DND-41 (cell line): ENCODE measurements around the gene NAT8L.

ENCODE experiments used
- ATAC-seq: fragments of 200-7000 bp; cut with Tn5 transposase; 3 replicates; pipeline ENCODE4 v1.9.1; 2021; ENCODE audit warnings: low read depth; ENCODE audit not compliant: insufficient read depth
- DNase-seq: peaks from one replicate; pipeline ENCODE4 v3.0.0-alpha.2; 2020
- H2AFZ ChIP-seq: 2 replicates; pipeline ENCODE4 v1.6.0; 2012; ENCODE audit warnings: low read depth, low read length
- H3K27ac ChIP-seq: 2 replicates; pipeline ENCODE4 v1.5.1; 2012; ENCODE audit warnings: low read length, inconsistent platforms
- H3K27me3 ChIP-seq: fragments of 200-600 bp; sonication (generic); 2 replicates; pipeline ENCODE4 v1.6.0; 2012; ENCODE audit warnings: low read length, mild to moderate bottlenecking, inconsistent platforms; ENCODE audit not compliant: insufficient read depth, poor library complexity
- H3K36me3 ChIP-seq: 2 replicates; pipeline ENCODE4 v1.5.1; 2012; ENCODE audit warnings: low read length, inconsistent platforms; ENCODE audit not compliant: insufficient read depth
- H3K4me1 ChIP-seq: 2 replicates; pipeline ENCODE4 v1.5.1; 2012; ENCODE audit warnings: mild to moderate bottlenecking, low read length; ENCODE audit not compliant: insufficient read depth
- H3K4me2 ChIP-seq: 2 replicates; pipeline ENCODE4 v1.6.0; 2012; ENCODE audit warnings: mild to moderate bottlenecking, moderate library complexity, low read length, inconsistent platforms; ENCODE audit not compliant: insufficient read depth
- H3K4me3 ChIP-seq, 2 experiments: fragments of 200-600 bp in 1 of 2; shearing (Covaris generic) in 1 of 2; 2 replicates each; pipeline ENCODE4 v1.5.1; 2012 to 2016; ENCODE audit warnings: inconsistent platforms in 2 of 2, low read length in 2 of 2, mild to moderate bottlenecking in 2 of 2, low read depth in 1 of 2, moderate library complexity in 1 of 2
- H3K79me2 ChIP-seq: 2 replicates; pipeline ENCODE4 v1.6.0; 2012; ENCODE audit warnings: low read length, inconsistent platforms; ENCODE audit not compliant: insufficient read depth
- H3K9ac ChIP-seq: 2 replicates; pipeline ENCODE4 v1.6.0; 2012; ENCODE audit warnings: low read depth, mild to moderate bottlenecking, inconsistent platforms, low read length, moderate library complexity
- H3K9me3 ChIP-seq: 2 replicates; pipeline ENCODE4 v1.5.1; 2012; ENCODE audit warnings: low read length, moderate library complexity, mild to moderate bottlenecking, inconsistent platforms; ENCODE audit not compliant: insufficient read depth, severe bottlenecking
- H4K20me1 ChIP-seq: 2 replicates; pipeline ENCODE4 v1.6.0; 2012; ENCODE audit warnings: low read length; ENCODE audit not compliant: insufficient read depth
- CTCF ChIP-seq: IDR thresholded peaks from 2 replicates; pipeline ENCODE4 v1.5.1; 2012; ENCODE audit warnings: borderline replicate concordance, low read length, moderate library complexity, mild to moderate bottlenecking; ENCODE audit not compliant: poor library complexity, severe bottlenecking; ENCODE audit errors: extremely low read depth
- EZH2 ChIP-seq: IDR thresholded peaks from 3 replicates; pipeline ENCODE4 v1.6.1; 2012; ENCODE audit warnings: borderline replicate concordance, low read depth, mild to moderate bottlenecking, moderate library complexity, low read length, inconsistent platforms; ENCODE audit not compliant: severe bottlenecking

NAT8L gene

GRCh38 chr4:2067446-2068197 is 8.5 kb downstream of the NAT8L start:
- H3K27me3 ChIP-seq, result no peaks in the 10 kb centered on the region
- H2AFZ ChIP-seq, result no peak overlapping the region
- no peak for ATAC-seq
- DNase-seq, result no peak
- no peak for TF ChIP-seq EZH2
- TF ChIP-seq CTCF, result no peak
- H3K4me1 ChIP-seq, result no peaks in the 10 kb centered on the region
- H4K20me1 ChIP-seq, result no peaks in the 10 kb centered on the region; the same call in 1 of the 2 replicates
- no peaks in the 10 kb centered on the region for H3K9me3 ChIP-seq
- no peak overlapping the region for H3K4me2 ChIP-seq
- H3K36me3 ChIP-seq, result no peaks in the 10 kb centered on the region
- no peak overlapping the region for H3K27ac ChIP-seq
- H3K79me2 ChIP-seq, result no peaks in the 10 kb centered on the region
- H3K9ac ChIP-seq, result no peak overlapping the region
- H3K4me3 ChIP-seq, result no peak overlapping the region

GRCh38 chr4:2068198-2068470 is 9.0 kb downstream of the NAT8L start:
- no peak for ATAC-seq

GRCh38 chr4:2068566-2068965 is 9.4 kb downstream of the NAT8L start:
- DNase-seq (no peak), ATAC-seq (no peak)
- TF ChIP-seq EZH2 (no peak), CTCF (no peak)
- Histone ChIP-seq H3K27me3 (no peaks in the 10 kb centered on the region), H4K20me1 (no peaks in the 10 kb centered on the region; the same call in 1 of the 2 replicates), H3K4me3 (no peak overlapping the region), H3K79me2 (no peaks in the 10 kb centered on the region), H2AFZ (no peak overlapping the region), H3K4me2 (no peak overlapping the region), H3K36me3 (no peaks in the 10 kb centered on the region), H3K4me1 (no peaks in the 10 kb centered on the region), H3K9ac (no peak overlapping the region), H3K9me3 (no peaks in the 10 kb centered on the region), H3K27ac (no peak overlapping the region)

More at GRCh38 chr4:2068198-2068470, 9.0 kb downstream of the NAT8L start:
- H4K20me1 ChIP-seq, result no peaks in the 10 kb centered on the region; the same call in 1 of the 2 replicates
- H3K9me3 ChIP-seq, result no peaks in the 10 kb centered on the region
- no peak overlapping the region for H3K4me2 ChIP-seq
- H3K27ac ChIP-seq, result no peak overlapping the region
- no peak for DNase-seq
- no peak overlapping the region for H2AFZ ChIP-seq
- H3K36me3 ChIP-seq, result no peaks in the 10 kb centered on the region
- no peak overlapping the region for H3K4me3 ChIP-seq
- H3K9ac ChIP-seq, result no peak overlapping the region
- no peaks in the 10 kb centered on the region for H3K4me1 ChIP-seq
- H3K27me3 ChIP-seq, result no peaks in the 10 kb centered on the region
- TF ChIP-seq CTCF (no peak), EZH2 (no peak)
- no peaks in the 10 kb centered on the region for H3K79me2 ChIP-seq
